CD1c-positive myeloid dendritic cell (primary cell): Measurements from ENCODE around the gene GGT1.
"Not testable (repeated sequence)": the region's sequence is repeated elsewhere in the genome, so short reads cannot be mapped to it uniquely, and the experiment has no call there.

Source experiments
- DNase-seq: peaks from one replicate; pipeline ENCODE4 v3.0.0-alpha.2; 2016; ENCODE audit errors: extremely low spot score

Gene GGT1

GRCh38 chr22:24599958-24600715, 2.9 kb upstream of the GGT1 start:
- DNase-seq = not testable (repeated sequence)

GRCh38 chr22:24601217-24602104, 1.5 kb upstream of the GGT1 start:
- no peak for DNase-seq

GRCh38 chr22:24602105-24602749, 766 bp upstream of the GGT1 start:
- DNase-seq = not testable (repeated sequence)

- not testable (repeated sequence) for DNase-seq
Measured at GRCh38 chr22:24603770-24604629, 1.0 kb downstream of the GGT1 start.

- not testable (repeated sequence) for DNase-seq
Measured at GRCh38 chr22:24606340-24606739, 3.3 kb downstream of the GGT1 start.

- peak; percentile 83 for DNase-seq
Measured at GRCh38 chr22:24607429-24607983, 4.5 kb downstream of the GGT1 start.

- DNase-seq = not testable (repeated sequence)
Measured at GRCh38 chr22:24608327-24608726, 5.3 kb downstream of the GGT1 start.

- DNase-seq = not testable (repeated sequence)
Measured at GRCh38 chr22:24609888-24610287, 6.9 kb downstream of the GGT1 start.

- not testable (repeated sequence) for DNase-seq
Measured at GRCh38 chr22:24614794-24615193, 11.8 kb downstream of the GGT1 start.

- DNase-seq = not testable (repeated sequence)
Measured at GRCh38 chr22:24621244-24621643, 18.3 kb downstream of the GGT1 start.

- DNase-seq = not testable (repeated sequence)
Measured at GRCh38 chr22:24622596-24622995, 19.6 kb downstream of the GGT1 start.

GRCh38 chr22:24627911-24628310, 24.9 kb downstream of the GGT1 start:
- DNase-seq = not testable (repeated sequence)

- DNase-seq = not testable (repeated sequence)
Measured at GRCh38 chr22:24629069-24629468, 26.1 kb downstream of the GGT1 start.

GRCh38 chr22:24630812-24631427, 27.9 kb downstream of the GGT1 start:
- DNase-seq = not testable (repeated sequence)

- not testable (repeated sequence) for DNase-seq
Measured at GRCh38 chr22:24631430-24632122, 28.6 kb downstream of the GGT1 start.

- not testable (repeated sequence) for DNase-seq
Measured at GRCh38 chr22:24632642-24633041, 29.6 kb downstream of the GGT1 start.

- not testable (repeated sequence) for DNase-seq
Measured at GRCh38 chr22:24633231-24634023, 30.4 kb downstream of the GGT1 start.

GRCh38 chr22:24634776-24635389, 31.9 kb downstream of the GGT1 start:
- DNase-seq = not testable (repeated sequence)
